Measurements from ENCODE around the gene ZNF749.
"Not testable (repeated sequence)": the region's sequence is repeated elsewhere in the genome, so short reads cannot be mapped to it uniquely, and the experiment has no call there.

Gene ZNF749

DNA sequence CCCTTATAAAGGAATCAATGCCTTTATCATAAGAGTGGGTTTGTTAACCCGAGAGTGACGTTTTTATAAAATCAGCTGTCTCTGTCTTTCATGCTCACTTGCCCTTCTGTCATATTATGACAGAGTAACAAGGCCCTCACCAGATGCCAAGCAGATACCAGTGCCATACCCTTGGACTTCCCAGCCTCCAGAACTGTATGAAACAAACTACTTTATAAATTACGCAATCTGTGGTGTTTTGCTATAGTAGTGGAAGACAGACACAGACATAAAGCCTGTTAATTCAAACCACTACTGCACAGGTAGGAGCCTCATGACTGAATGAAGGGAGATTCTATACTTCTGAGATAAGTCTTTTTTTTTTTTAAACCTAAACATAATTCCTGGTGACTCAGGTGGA lies 17.2 kb downstream of the ZNF749 start:
- CTCF ChIA-PET = no interaction called here
- no peak for DNase-seq (ENCODE audit: extremely low spot score)
- TF ChIP-seq, protein P1, sequence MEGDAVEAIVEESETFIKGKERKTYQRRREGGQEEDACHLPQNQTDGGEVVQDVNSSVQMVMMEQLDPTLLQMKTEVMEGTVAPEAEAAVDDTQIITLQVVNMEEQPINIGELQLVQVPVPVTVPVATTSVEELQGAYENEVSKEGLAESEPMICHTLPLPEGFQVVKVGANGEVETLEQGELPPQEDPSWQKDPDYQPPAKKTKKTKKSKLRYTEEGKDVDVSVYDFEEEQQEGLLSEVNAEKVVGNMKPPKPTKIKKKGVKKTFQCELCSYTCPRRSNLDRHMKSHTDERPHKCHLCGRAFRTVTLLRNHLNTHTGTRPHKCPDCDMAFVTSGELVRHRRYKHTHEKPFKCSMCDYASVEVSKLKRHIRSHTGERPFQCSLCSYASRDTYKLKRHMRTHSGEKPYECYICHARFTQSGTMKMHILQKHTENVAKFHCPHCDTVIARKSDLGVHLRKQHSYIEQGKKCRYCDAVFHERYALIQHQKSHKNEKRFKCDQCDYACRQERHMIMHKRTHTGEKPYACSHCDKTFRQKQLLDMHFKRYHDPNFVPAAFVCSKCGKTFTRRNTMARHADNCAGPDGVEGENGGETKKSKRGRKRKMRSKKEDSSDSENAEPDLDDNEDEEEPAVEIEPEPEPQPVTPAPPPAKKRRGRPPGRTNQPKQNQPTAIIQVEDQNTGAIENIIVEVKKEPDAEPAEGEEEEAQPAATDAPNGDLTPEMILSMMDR (IDR thresholded peaks at IDR 0.05; ENCODE audit: control extremely low read depth, extremely low read depth, low read depth, missing control alignments) = no peak
- POLR2A ChIA-PET = no interaction called here

- DNase-seq (ENCODE audit: extremely low spot score) = peak; percentile 28
- TF ChIP-seq, protein P1 (IDR thresholded peaks at IDR 0.05; ENCODE audit: control extremely low read depth, extremely low read depth, low read depth, missing control alignments) = peak; percentile 42
- CTCF ChIA-PET = interaction anchor here (1.1 kb wide), 1 partner anchor 19 kb away, joined by 3 read pairs; no protein-coding TSS in a partner anchor
- POLR2A ChIA-PET = no interaction called here
These were observed 30.7 kb downstream of the ZNF749 start for GRCh38 chr19:57465680-57466381.

GRCh38 chr19:57466489-57466888 lies 31.4 kb downstream of the ZNF749 start:
- ChIA-PET CTCF (no interaction called here), POLR2A (no interaction called here)
- TF ChIP-seq, protein P1 (IDR thresholded peaks at IDR 0.05; ENCODE audit: control extremely low read depth, extremely low read depth, low read depth, missing control alignments) = no peak

DNA sequence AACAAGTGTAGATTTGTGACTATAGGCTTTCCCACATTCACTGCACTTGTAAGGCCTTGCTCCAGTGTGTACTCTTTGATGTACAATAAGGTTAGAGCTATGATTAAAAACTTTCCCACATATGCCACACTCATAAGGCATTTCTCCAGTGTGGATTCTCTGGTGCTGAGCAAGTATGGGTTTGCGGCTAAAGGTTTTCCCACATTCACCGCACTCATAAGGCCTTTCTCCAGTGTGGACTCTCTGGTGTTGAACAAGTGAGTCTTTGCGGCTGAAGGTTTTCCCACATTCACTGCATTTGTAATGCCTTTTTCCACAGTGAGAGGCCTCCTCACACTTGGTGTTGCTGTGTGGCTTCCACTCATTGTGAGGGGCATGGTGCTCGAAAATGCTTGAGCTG lies 38.5 kb downstream of the ZNF749 start:
- CTCF ChIA-PET = no interaction called here
- TF ChIP-seq, protein P1 (IDR thresholded peaks at IDR 0.05; ENCODE audit: control extremely low read depth, extremely low read depth, low read depth, missing control alignments) = no peak
- DNase-seq (ENCODE audit: extremely low spot score) = no peak
- POLR2A ChIA-PET = no interaction called here

More at GRCh38 chr19:57466489-57466888, 31.4 kb downstream of the ZNF749 start:
- no peak for DNase-seq (ENCODE audit: extremely low spot score)

GRCh38 chr19:57477191-57478008 lies 42.3 kb downstream of the ZNF749 start, which contains the start of gene ZNF772:
Gene ZNF772, minus strand, starts transcription at chr19:57477566. Its CDS starts 257 bp downstream, at chr19:57477309.
- DNase-seq (ENCODE audit: extremely low spot score) = peak; percentile 92
- ChIA-PET POLR2A (no interaction called here), CTCF (interaction anchor here (1.7 kb wide), 1 partner anchor 8 kb away, joined by 4 read pairs; no protein-coding TSS in a partner anchor)
- TF ChIP-seq, protein P1 (IDR thresholded peaks at IDR 0.05; ENCODE audit: control extremely low read depth, extremely low read depth, low read depth, missing control alignments) = peak; percentile 24

- CTCF ChIA-PET, POLR2A ChIA-PET: not testable (repeated sequence)
- peak; percentile 93 for DNase-seq (ENCODE audit: extremely low spot score)
These were observed 52.6 kb downstream of the ZNF749 start, which contains the start of gene ZNF419 for GRCh38 chr19:57487477-57488298. Gene ZNF419, plus strand, starts transcription at chr19:57487750. Its CDS starts 201 bp downstream, at chr19:57487951.

DNA sequence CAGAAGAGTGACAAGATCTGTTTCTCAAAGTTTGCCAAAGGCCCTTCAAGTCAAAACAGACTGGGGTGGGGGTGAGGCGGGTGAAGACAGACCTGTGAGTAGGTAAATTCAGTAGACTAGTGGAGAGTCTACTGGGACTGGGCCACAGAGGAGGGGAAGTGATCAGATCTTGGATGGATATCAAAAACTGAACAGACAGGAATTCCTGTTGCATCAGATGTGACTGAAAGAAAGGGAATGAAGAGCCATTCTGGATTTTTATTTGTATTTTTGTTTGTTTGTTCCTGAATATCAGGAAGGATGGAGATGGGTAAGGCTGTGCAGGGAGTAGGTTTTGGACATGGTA lies 53.1 kb downstream of the ZNF749 start:
- POLR2A ChIA-PET; DNase-seq (ENCODE audit: extremely low spot score); CTCF ChIA-PET: not testable (repeated sequence)
